HepG2 (cell line): ENCODE measurements around the gene ABHD12. TPM values are rescaled to one million over a fixed set of nuclear protein-coding genes. Genes with fewer than 3 reads are reported as not detected.
A peak's percentile ranks its signal among the peaks of the same experiment; 100 is the strongest.

Experiments
- AKAP8 ChIP-seq: sonication (generic); formaldehyde crosslinking; IDR thresholded peaks from 2 replicates; pipeline ENCODE4 v1.5.1; 2020; ENCODE audit warnings: mild to moderate bottlenecking, missing genetic modification reagents
- BORCS8-MEF2B ChIP-seq: sonication (generic); formaldehyde crosslinking; IDR thresholded peaks from 2 replicates; pipeline ENCODE4 v1.8.0; 2022; ENCODE audit warnings: mild to moderate bottlenecking, missing genetic modification reagents
- CBFB ChIP-seq: sonication (generic); formaldehyde crosslinking; IDR thresholded peaks from 2 replicates; pipeline ENCODE4 v1.4.0; 2020; ENCODE audit warnings: missing genetic modification reagents
- CBX2 ChIP-seq, 2 experiments: fragments of 200-600 bp in 1 of 2; sonication (generic); formaldehyde crosslinking in 1 of 2; IDR thresholded peaks; 2 replicates each; pipeline versions ENCODE4 v1.7.0 to v1.8.1; 2018 to 2022; ENCODE audit warnings: low read depth in 2 of 2, low read length in 1 of 2, mild to moderate bottlenecking in 1 of 2, missing genetic modification reagents in 1 of 2
- ELF3 ChIP-seq: IDR thresholded peaks from 2 replicates; pipeline ENCODE4 v1.6.1; 2016; ENCODE audit warnings: missing genetic modification reagents, missing compliant biosample characterization
- ELF4 ChIP-seq: sonication (generic); formaldehyde crosslinking; IDR thresholded peaks from 2 replicates; pipeline ENCODE4 v1.5.0; 2020; ENCODE audit warnings: missing genetic modification reagents, mild to moderate bottlenecking, moderate library complexity, borderline replicate concordance
- IKZF1 ChIP-seq: fragments of 450-650 bp; IDR thresholded peaks from 2 replicates; pipeline ENCODE4 v1.7.1; 2016
- IRF2 ChIP-seq: IDR thresholded peaks from 2 replicates; pipeline ENCODE4 v1.6.1; 2018; ENCODE audit warnings: missing genetic modification reagents, missing compliant biosample characterization
- JUND ChIP-seq: sonication (generic); formaldehyde crosslinking; IDR thresholded peaks from 2 replicates; pipeline ENCODE4 v1.8.0; 2022; ENCODE audit warnings: mild to moderate bottlenecking, missing genetic modification reagents
- NFKBIZ ChIP-seq: IDR thresholded peaks from 2 replicates; pipeline ENCODE4 v1.6.1; 2018; ENCODE audit warnings: missing genetic modification reagents, missing compliant biosample characterization
- REL ChIP-seq: sonication (generic); formaldehyde crosslinking; conservative IDR thresholded peaks from 2 replicates; pipeline ENCODE4 v1.8.0; 2022; ENCODE audit warnings: mild to moderate bottlenecking, missing genetic modification reagents, moderate library complexity
- SMAD1 ChIP-seq: sonication (generic); formaldehyde crosslinking; IDR thresholded peaks from 2 replicates; pipeline ENCODE4 v1.4.0; 2020; ENCODE audit warnings: missing genetic modification reagents, low read depth, mild to moderate bottlenecking, borderline replicate concordance
- SRSF4 ChIP-seq: fragments of 200-400 bp; formaldehyde crosslinking; IDR thresholded peaks from one replicate; pipeline ENCODE4 v1.6.1; 2018; ENCODE audit warnings: mild to moderate bottlenecking, low read depth, low read length, moderate library complexity; ENCODE audit not compliant: poor library complexity, severe bottlenecking
- STAG1 ChIP-seq: sonication (generic); formaldehyde crosslinking; IDR thresholded peaks from 2 replicates; pipeline ENCODE4 v1.4.0; 2020; ENCODE audit warnings: missing genetic modification reagents
- U2AF2 ChIP-seq: fragments of 200-400 bp; formaldehyde crosslinking; IDR thresholded peaks from 2 replicates; pipeline ENCODE4 v1.6.1; 2017; ENCODE audit warnings: low read depth, mild to moderate bottlenecking, low read length
- ZNF124 ChIP-seq: sonication (generic); formaldehyde crosslinking; IDR thresholded peaks from 2 replicates; pipeline ENCODE4 v1.4.0; 2020; ENCODE audit warnings: missing genetic modification reagents
- ZNF180 ChIP-seq: sonication (generic); formaldehyde crosslinking; IDR thresholded peaks from 2 replicates; pipeline ENCODE4 v1.4.0; 2020; ENCODE audit warnings: low read depth, missing genetic modification reagents, borderline replicate concordance
- ZNF224 ChIP-seq: sonication (generic); formaldehyde crosslinking; IDR thresholded peaks from 2 replicates; pipeline ENCODE4 v1.5.0; 2020; ENCODE audit warnings: mild to moderate bottlenecking, missing genetic modification reagents
- ZNF841 ChIP-seq: sonication (generic); formaldehyde crosslinking; IDR thresholded peaks from 2 replicates; pipeline ENCODE4 v1.8.1; 2023; ENCODE audit warnings: missing genetic modification reagents, borderline replicate concordance
- polyA plus RNA-seq, 8 experiments: library from polyadenylated mRNA; depleted of rRNA in 3 of 8; stranded (reverse) in 7 of 8; unstranded in 1 of 8; fragments of >200 nt; fragmentation: Illumina TruSeq in 4 of 8; extraction: Trizol in 4 of 8; gene quantifications; 2 replicates each; pipeline versions ENCODE4 v1.2.1 to v1.2.3, GENCODE V29; 2011 to 2016; ENCODE audit warnings: low read depth in 4 of 8, missing spikeins in 1 of 8, mixed read lengths in 1 of 8; ENCODE audit not compliant: insufficient read depth in 1 of 8
- total RNA-seq, 5 experiments: library from RNA; depleted of rRNA; stranded (reverse); fragments of >200 nt; fragmentation: Illumina TruSeq; extraction: Trizol; gene quantifications; 2 replicates each; pipeline ENCODE4 v1.2.3, GENCODE V29; 2016; ENCODE audit warnings: low read depth in 1 of 5
- TF ChIP-seq, protein P1 (sequence below), 2 experiments: sonication (generic) in 1 of 2; formaldehyde crosslinking in 1 of 2; IDR thresholded peaks; 2 replicates each; pipeline versions ENCODE4 v1.5.1 to v1.6.1; 2011 to 2020; ENCODE audit warnings: borderline replicate concordance in 1 of 2, low read depth in 1 of 2, low read length in 1 of 2, mild to moderate bottlenecking in 1 of 2, missing genetic modification reagents in 1 of 2, moderate library complexity in 1 of 2
- TF ChIP-seq, protein P2 (sequence below): IDR thresholded peaks from 2 replicates; pipeline ENCODE4 v1.6.1; 2016; ENCODE audit warnings: low read depth
- TF ChIP-seq, protein P3 (sequence below): IDR thresholded peaks from 2 replicates; pipeline ENCODE4 v1.6.1; 2016
- TF ChIP-seq, protein P4 (sequence below): sonication (generic); formaldehyde crosslinking; IDR thresholded peaks from 2 replicates; pipeline ENCODE4 v1.4.0; 2020; ENCODE audit warnings: missing genetic modification reagents

The ABHD12 gene
- total and polyA plus RNA-seq, 2 of the 13 experiments (the other 11 are each of a cell fraction or from before 2014, with no cell fraction given), result 23.5 to 72.1 TPM

DNA sequence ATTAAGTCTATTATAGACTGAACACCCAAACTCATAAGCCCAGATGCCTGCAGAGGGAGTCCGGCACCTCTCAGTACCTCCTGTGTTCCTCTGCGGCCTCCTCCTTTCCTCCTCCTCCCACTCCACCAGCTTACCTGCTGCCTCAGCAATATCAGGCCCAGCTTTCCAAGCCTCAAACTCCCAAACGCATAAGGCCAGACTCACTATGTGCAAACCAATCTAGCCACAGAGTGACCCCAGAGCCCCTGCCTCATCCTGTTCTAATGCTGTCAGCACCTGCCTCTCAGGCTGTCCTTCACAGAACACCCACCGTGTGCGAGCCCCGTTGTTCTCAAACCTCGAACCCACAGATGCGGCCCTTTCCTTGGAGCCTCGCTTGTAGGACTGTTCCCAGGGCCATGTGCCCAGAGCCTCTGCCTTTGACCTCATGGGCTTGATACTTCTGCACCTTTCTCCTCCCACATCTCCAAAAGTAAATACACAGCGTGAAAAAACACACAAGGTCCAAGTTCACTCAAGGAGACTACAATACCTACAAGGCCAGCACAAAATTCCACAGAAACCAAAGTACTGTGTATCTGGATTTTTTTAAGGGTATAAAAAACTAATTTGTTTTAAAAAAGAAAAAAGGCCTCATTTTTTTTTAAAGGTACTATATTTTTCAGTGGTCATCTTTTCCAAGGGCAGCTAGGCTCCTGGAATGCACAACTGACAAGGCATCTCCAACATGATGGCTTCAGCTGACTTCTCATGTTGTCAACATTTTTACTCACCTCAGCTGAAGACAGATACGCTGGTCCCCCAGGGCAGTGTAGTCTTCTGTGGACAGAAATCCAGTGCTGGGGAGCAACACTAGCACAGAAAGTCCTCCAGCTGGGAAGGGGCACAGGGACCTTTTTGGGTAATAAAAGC lies 52.3 kb downstream of the ABHD12 start (continued):
- TF ChIP-seq, protein P1, sequence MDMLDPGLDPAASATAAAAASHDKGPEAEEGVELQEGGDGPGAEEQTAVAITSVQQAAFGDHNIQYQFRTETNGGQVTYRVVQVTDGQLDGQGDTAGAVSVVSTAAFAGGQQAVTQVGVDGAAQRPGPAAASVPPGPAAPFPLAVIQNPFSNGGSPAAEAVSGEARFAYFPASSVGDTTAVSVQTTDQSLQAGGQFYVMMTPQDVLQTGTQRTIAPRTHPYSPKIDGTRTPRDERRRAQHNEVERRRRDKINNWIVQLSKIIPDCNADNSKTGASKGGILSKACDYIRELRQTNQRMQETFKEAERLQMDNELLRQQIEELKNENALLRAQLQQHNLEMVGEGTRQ (IDR thresholded peaks at IDR 0.05; ENCODE audit: low read depth, low read length), result no peak
- TF ChIP-seq, protein P1 (CRISPR knock-in tag; IDR thresholded peaks at IDR 0.05; ENCODE audit: borderline replicate concordance), result peak; percentile 55; the same call in 1 of the 2 replicates
- TF ChIP-seq IKZF1 (no peak), BORCS8-MEF2B (peak; percentile 98), ELF4 (CRISPR knock-in tag) (0 out of 2 replicates have a peak, but pooled peaks have one; percentile 40), NFKBIZ (peak; percentile 88; the same call in 1 of the 2 replicates), ZNF224 (CRISPR knock-in tag) (peak; percentile 96; the same call in 1 of the 2 replicates), ZNF124 (CRISPR knock-in tag) (peak; percentile 59; the same call in 1 of the 2 replicates), REL (0 out of 2 replicates have a peak, but pooled peaks have one; percentile 68), STAG1 (CRISPR knock-in tag) (peak; percentile 32; the same call in 1 of the 2 replicates), IRF2 (peak; percentile 92), U2AF2 (no peak), CBFB (no peak), CBX2 (IDR thresholded peaks at IDR 0.05; ENCODE audit: low read depth, low read length) (no peak), CBX2 (CRISPR knock-in tag; IDR thresholded peaks at IDR 0.05; ENCODE audit: low read depth) (peak; percentile 92; the same call in 1 of the 2 replicates), SRSF4 (no peak), ELF3 (CRISPR knock-in tag) (peak; percentile 76), JUND (CRISPR knock-in tag) (no peak), AKAP8 (CRISPR knock-in tag) (0 out of 2 replicates have a peak, but pooled peaks have one; percentile 63), ZNF841 (CRISPR knock-in tag) (peak; percentile 28; the same call in 1 of the 2 replicates), ZNF180 (CRISPR knock-in tag) (no peak), SMAD1 (CRISPR knock-in tag) (0 out of 2 replicates have a peak, but pooled peaks have one; percentile 33)
- TF ChIP-seq, protein P2, sequence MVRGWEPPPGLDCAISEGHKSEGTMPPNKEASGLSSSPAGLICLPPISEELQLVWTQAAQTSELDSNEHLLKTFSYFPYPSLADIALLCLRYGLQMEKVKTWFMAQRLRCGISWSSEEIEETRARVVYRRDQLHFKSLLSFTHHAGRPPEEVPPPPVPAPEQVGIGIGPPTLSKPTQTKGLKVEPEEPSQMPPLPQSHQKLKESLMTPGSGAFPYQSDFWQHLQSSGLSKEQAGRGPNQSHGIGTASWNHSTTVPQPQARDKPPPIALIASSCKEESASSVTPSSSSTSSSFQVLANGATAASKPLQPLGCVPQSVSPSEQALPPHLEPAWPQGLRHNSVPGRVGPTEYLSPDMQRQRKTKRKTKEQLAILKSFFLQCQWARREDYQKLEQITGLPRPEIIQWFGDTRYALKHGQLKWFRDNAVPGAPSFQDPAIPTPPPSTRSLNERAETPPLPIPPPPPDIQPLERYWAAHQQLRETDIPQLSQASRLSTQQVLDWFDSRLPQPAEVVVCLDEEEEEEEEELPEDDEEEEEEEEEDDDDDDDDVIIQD (CRISPR knock-in tag), result 0 out of 2 replicates have a peak, but pooled peaks have one; percentile 51
- TF ChIP-seq, protein P3, sequence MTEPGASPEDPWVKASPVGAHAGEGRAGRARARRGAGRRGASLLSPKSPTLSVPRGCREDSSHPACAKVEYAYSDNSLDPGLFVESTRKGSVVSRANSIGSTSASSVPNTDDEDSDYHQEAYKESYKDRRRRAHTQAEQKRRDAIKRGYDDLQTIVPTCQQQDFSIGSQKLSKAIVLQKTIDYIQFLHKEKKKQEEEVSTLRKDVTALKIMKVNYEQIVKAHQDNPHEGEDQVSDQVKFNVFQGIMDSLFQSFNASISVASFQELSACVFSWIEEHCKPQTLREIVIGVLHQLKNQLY (CRISPR knock-in tag), result peak; percentile 87
- TF ChIP-seq, protein P4, sequence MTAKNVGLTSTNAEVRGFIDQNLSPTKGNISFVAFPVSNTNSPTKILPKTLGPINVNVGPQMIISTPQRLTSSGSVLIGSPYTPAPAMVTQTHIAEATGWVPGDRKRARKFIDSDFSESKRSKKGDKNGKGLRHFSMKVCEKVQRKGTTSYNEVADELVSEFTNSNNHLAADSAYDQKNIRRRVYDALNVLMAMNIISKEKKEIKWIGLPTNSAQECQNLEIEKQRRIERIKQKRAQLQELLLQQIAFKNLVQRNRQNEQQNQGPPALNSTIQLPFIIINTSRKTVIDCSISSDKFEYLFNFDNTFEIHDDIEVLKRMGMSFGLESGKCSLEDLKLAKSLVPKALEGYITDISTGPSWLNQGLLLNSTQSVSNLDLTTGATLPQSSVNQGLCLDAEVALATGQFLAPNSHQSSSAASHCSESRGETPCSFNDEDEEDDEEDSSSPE, result peak; percentile 96
